ENCODE data around the gene CDH22.

CDH22 gene

GRCh38 chr20:46214824-46215488 is 93.3 kb downstream of the CDH22 start:
- Histone ChIP-seq H3K4me2 (ENCODE audit: insufficient read depth, low read length) (no peak overlapping the region), H4K20me1 (ENCODE audit: insufficient read depth, low read length) (peaks cover 18% of the 10 kb centered on the region), H3K36me3 (ENCODE audit: insufficient read depth, low read length) (no peaks in the 10 kb centered on the region), H3K27me3 (ENCODE audit: insufficient read depth, low read length, poor library complexity) (peaks cover 5% of the 10 kb centered on the region), H3K79me2 (ENCODE audit: insufficient read depth, low read length) (no peaks in the 10 kb centered on the region), H3K9me3 (ENCODE audit: insufficient read depth, low read length, severe bottlenecking) (no peaks in the 10 kb centered on the region), H3K9ac (ENCODE audit: low read depth, low read length) (no peak overlapping the region), H3K27ac (ENCODE audit: low read length) (no peak overlapping the region), H2AFZ (ENCODE audit: low read depth, low read length) (no peak overlapping the region), H3K4me1 (ENCODE audit: insufficient read depth, low read length) (no peaks in the 10 kb centered on the region), H3K4me3 (ENCODE audit: low read depth in 1 of 2, low read length in 2 of 2) (no peak overlapping the region)
- no peak for ATAC-seq (ENCODE audit: insufficient read depth, low read depth)
- no peak for TF ChIP-seq CTCF (IDR thresholded peaks at IDR 0.05; ENCODE audit: borderline replicate concordance, extremely low read depth, low read length, poor library complexity, severe bottlenecking)
- TF ChIP-seq EZH2 (IDR thresholded peaks at IDR 0.05; ENCODE audit: borderline replicate concordance, low read depth, low read length, severe bottlenecking): no peak
- no peak for DNase-seq

- no peaks in the 10 kb centered on the region for H3K9me3 ChIP-seq (ENCODE audit: insufficient read depth, low read length, severe bottlenecking)
- no peaks in the 10 kb centered on the region for H3K79me2 ChIP-seq (ENCODE audit: insufficient read depth, low read length)
- H4K20me1 ChIP-seq (ENCODE audit: insufficient read depth, low read length): peaks cover 18% of the 10 kb centered on the region
- H3K4me2 ChIP-seq (ENCODE audit: insufficient read depth, low read length): no peak overlapping the region
- H3K4me1 ChIP-seq (ENCODE audit: insufficient read depth, low read length): no peaks in the 10 kb centered on the region
- DNase-seq: no peak
- no peak for ATAC-seq (ENCODE audit: insufficient read depth, low read depth)
- H3K9ac ChIP-seq (ENCODE audit: low read depth, low read length): no peak overlapping the region
- H3K4me3 ChIP-seq (ENCODE audit: low read depth in 1 of 2, low read length in 2 of 2): no peak overlapping the region
- TF ChIP-seq EZH2 (IDR thresholded peaks at IDR 0.05; ENCODE audit: borderline replicate concordance, low read depth, low read length, severe bottlenecking) (no peak), CTCF (IDR thresholded peaks at IDR 0.05; ENCODE audit: borderline replicate concordance, extremely low read depth, low read length, poor library complexity, severe bottlenecking) (no peak)
- H3K36me3 ChIP-seq (ENCODE audit: insufficient read depth, low read length): no peaks in the 10 kb centered on the region
- no peak overlapping the region for H2AFZ ChIP-seq (ENCODE audit: low read depth, low read length)
- peaks cover 5% of the 10 kb centered on the region for H3K27me3 ChIP-seq (ENCODE audit: insufficient read depth, low read length, poor library complexity)
- no peak overlapping the region for H3K27ac ChIP-seq (ENCODE audit: low read length)
These were observed 94.1 kb downstream of the CDH22 start for GRCh38 chr20:46213946-46214823.

GRCh38 chr20:46212876-46213275 is 95.4 kb downstream of the CDH22 start:
- H3K27ac ChIP-seq (ENCODE audit: low read length): no peak overlapping the region

GRCh38 chr20:46212252-46212651 is 96.0 kb downstream of the CDH22 start:
- peaks cover 5% of the 10 kb centered on the region for H3K27me3 ChIP-seq (ENCODE audit: insufficient read depth, low read length, poor library complexity)
- H3K9me3 ChIP-seq (ENCODE audit: insufficient read depth, low read length, severe bottlenecking): no peaks in the 10 kb centered on the region
- no peak overlapping the region for H3K9ac ChIP-seq (ENCODE audit: low read depth, low read length)
- TF ChIP-seq EZH2 (IDR thresholded peaks at IDR 0.05; ENCODE audit: borderline replicate concordance, low read depth, low read length, severe bottlenecking): no peak
- no peak for TF ChIP-seq CTCF (IDR thresholded peaks at IDR 0.05; ENCODE audit: borderline replicate concordance, extremely low read depth, low read length, poor library complexity, severe bottlenecking)
- H3K36me3 ChIP-seq (ENCODE audit: insufficient read depth, low read length): no peaks in the 10 kb centered on the region
- H2AFZ ChIP-seq (ENCODE audit: low read depth, low read length): no peak overlapping the region
- peaks cover 18% of the 10 kb centered on the region for H4K20me1 ChIP-seq (ENCODE audit: insufficient read depth, low read length)
- H3K4me2 ChIP-seq (ENCODE audit: insufficient read depth, low read length): no peak overlapping the region
- DNase-seq (no peak), ATAC-seq (ENCODE audit: insufficient read depth, low read depth) (no peak)
- H3K4me3 ChIP-seq (ENCODE audit: low read depth in 1 of 2, low read length in 2 of 2): no peak overlapping the region
- H3K79me2 ChIP-seq (ENCODE audit: insufficient read depth, low read length): no peaks in the 10 kb centered on the region
- H3K27ac ChIP-seq (ENCODE audit: low read length): no peak overlapping the region
- H3K4me1 ChIP-seq (ENCODE audit: insufficient read depth, low read length): no peaks in the 10 kb centered on the region

More at GRCh38 chr20:46212876-46213275, 95.4 kb downstream of the CDH22 start:
- H3K79me2 ChIP-seq (ENCODE audit: insufficient read depth, low read length): no peaks in the 10 kb centered on the region
- no peak for DNase-seq
- ATAC-seq (ENCODE audit: insufficient read depth, low read depth): no peak
- no peak for TF ChIP-seq EZH2 (IDR thresholded peaks at IDR 0.05; ENCODE audit: borderline replicate concordance, low read depth, low read length, severe bottlenecking)
- no peaks in the 10 kb centered on the region for H3K9me3 ChIP-seq (ENCODE audit: insufficient read depth, low read length, severe bottlenecking)
- no peak overlapping the region for H2AFZ ChIP-seq (ENCODE audit: low read depth, low read length)
- no peaks in the 10 kb centered on the region for H3K36me3 ChIP-seq (ENCODE audit: insufficient read depth, low read length)
- H3K27me3 ChIP-seq (ENCODE audit: insufficient read depth, low read length, poor library complexity): peaks cover 5% of the 10 kb centered on the region
- H4K20me1 ChIP-seq (ENCODE audit: insufficient read depth, low read length): peaks cover 18% of the 10 kb centered on the region
- H3K4me3 ChIP-seq (ENCODE audit: low read depth in 1 of 2, low read length in 2 of 2): no peak overlapping the region
- H3K4me2 ChIP-seq (ENCODE audit: insufficient read depth, low read length): no peak overlapping the region
- H3K4me1 ChIP-seq (ENCODE audit: insufficient read depth, low read length): no peaks in the 10 kb centered on the region
- no peak overlapping the region for H3K9ac ChIP-seq (ENCODE audit: low read depth, low read length)

Measured in DND-41 (cell line).